ENCODE data around the gene VIPR2.

- TF ChIP-seq CTCF (IDR thresholded peaks at IDR 0.05; ENCODE audit: borderline replicate concordance, extremely low read depth, low read length, poor library complexity, severe bottlenecking) (no peak), EZH2 (IDR thresholded peaks at IDR 0.05; ENCODE audit: borderline replicate concordance, low read depth, low read length, severe bottlenecking) (no peak)
Measured at GRCh38 chr7:159109653-159110035, 35.0 kb downstream of the VIPR2 start.
